Activated CD4-positive, alpha-beta T cell treated with anti-CD3 and anti-CD28 coated beads for 1 hour (primary cell): Measurements from ENCODE around the gene GNAL.

Experiments used
- DNase-seq: peaks from one replicate; pipeline ENCODE4 v3.0.0-alpha.2; 2020

Gene GNAL

DNA sequence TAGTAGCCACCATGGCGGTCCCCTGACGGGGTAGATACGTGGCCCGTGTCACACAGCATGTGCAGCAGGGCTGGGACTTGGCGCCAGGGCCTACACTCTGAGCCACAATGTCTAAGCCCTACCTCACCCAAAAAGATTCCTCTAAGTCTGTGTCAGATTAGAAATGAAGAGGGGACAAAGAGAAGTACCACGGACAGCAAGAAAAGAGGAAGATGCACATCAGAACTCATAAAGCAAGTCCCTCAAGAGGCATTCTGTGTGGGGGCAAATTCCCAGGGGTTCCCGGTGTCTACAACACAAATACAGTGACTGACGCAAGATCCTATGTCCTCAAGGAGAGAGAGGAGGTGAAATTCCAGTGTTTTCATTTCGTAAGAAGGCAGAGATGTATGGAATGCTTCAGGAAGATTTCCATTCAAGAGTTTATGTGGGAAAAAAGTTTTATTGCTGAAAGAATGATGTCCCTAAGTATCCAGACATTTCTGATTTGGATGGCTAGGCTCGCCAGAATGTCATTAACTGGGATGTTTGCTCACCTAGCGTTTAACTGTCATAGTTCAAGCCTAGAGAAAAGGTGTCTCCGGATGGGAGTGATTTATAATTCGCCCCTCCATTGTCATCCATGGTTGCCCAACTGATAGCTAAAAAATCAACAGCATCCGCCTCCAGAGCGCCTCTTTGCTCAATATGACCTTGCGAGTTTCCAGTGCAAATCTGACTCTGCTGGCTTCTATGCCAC is 86.5 kb downstream of the GNAL start:
- DNase-seq = no peak

- no peak for DNase-seq
Measured at GRCh38 chr18:11780042-11780441, 91.0 kb downstream of the GNAL start.

DNA sequence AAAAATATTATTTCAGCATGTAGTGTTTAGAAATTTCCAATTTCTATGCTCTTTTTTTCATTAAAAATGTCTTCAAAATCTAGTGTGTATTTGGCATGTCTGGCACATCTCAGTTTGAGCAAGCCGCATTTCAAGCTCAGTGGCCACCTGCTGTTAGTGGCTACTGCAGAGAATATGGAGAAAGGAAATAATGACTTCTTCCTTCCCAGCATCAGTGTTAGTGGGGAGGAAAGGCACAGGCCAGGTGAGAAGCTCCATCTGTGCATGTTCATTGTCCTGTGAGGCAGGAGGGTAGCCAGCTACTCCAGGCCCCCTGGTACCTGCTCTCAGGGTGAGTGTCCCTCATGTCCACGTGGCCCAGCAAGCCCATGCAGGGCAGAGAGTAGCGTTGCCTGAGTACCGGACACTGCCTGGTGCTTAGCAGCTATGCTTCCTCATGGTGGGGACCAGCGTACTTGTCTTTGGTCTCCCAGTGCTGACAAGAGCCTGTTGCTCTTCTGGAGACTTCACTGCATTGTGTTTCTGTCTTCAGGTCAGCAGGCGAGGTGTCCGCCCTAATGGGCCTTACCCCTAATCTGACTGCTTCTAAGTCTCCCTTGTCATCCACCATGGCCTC is 94.8 kb downstream of the GNAL start:
- no peak for DNase-seq

DNA sequence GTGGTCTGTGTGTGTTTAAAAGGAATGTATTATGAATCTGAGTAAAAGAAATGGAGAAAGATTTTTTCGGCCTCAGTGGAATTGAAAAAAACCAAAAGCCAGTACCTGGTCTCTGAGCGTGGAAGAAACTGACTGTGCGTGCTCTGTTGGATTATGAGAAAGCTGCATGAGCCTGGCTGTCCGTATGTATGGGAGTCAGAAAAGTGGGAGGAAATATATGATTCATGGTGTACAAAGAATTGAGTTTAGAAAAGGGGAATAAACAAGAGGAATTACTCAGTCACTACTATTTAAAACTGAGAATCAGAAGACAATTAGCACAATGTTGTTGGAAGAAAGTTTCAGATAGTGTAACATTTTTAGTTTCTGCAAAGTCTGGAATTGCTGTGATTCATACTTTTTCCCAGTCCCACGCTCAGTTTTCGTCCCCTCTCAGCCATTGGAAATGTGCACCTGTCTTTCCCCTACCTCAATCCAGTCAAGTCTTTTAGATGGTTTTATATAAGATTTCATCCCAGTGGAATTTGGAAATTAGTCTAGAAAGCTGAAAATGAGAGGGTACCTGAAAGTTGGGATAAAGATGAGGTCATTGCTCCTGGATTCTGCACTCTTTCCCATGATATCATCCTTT is 95.7 kb downstream of the GNAL start:
- DNase-seq = no peak

- no peak for DNase-seq
Measured at GRCh38 chr18:11785444-11786055, 96.5 kb downstream of the GNAL start.

- DNase-seq = no peak
Measured at GRCh38 chr18:11789716-11790510, 100.8 kb downstream of the GNAL start.

- DNase-seq = no peak
Measured at GRCh38 chr18:11791131-11791530, 102.1 kb downstream of the GNAL start.

- no peak for DNase-seq
Measured at GRCh38 chr18:11792632-11793031, 103.6 kb downstream of the GNAL start.

DNA sequence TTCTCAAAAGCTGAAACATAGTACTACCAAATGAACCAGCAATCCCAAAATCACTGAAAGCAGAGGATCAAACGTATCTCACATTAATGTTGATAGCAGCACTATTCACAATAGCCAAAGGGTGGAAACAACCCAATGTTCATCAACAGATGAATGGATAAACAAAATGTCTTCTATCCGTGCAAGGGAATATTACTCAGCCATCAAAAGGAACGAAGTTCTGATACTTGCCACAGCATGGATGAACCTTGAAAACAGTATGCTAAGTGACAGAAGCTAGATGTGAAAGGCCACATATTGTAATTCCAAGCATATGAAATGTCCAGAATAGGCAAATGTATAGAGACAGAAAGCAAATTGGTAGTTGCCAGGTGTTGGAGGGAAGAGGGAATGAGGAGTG is 105.1 kb downstream of the GNAL start:
- no peak for DNase-seq

- no peak for DNase-seq
Measured at GRCh38 chr18:11795916-11796315, 106.9 kb downstream of the GNAL start.

- no peak for DNase-seq
Measured at GRCh38 chr18:11798271-11798670, 109.2 kb downstream of the GNAL start.

GRCh38 chr18:11799066-11799465 is 110.0 kb downstream of the GNAL start:
- no peak for DNase-seq

DNA sequence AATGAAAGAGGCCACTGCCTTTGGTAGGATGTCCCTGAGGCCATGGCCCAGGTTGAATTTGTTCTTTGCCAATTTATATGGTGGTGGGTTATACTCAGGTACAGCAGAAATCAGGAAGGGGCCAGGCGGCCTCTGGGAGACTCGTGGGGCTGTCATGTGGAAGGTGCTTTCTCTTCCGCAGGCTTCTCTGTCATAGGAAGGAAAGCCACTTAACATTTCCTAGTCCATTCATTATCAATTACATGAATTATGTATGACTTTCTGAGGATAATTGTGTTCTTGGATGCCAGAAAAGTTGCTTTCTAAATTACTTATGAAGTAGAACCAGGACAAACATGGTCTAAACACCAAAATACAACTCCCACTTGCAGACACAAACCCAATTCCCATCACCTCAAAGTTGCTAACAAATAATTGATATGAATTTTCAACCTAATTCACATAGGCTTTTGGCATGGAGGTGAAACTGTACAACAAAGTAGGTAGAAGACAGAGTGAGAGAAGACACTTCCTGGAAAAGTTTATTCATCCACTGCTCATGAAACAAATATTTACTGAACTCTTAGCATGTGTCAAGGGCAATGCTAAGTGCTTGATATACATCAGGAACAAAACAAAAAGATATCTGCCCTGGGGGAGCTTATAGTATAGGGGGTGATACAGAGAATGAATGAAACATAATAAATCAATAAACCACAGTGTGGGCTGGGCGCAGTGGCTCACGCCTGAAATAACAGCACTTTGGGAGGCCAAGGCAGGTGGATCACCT is 111.7 kb downstream of the GNAL start:
- DNase-seq = no peak

- DNase-seq = no peak
Measured at GRCh38 chr18:11801573-11801972, 112.5 kb downstream of the GNAL start.

DNA sequence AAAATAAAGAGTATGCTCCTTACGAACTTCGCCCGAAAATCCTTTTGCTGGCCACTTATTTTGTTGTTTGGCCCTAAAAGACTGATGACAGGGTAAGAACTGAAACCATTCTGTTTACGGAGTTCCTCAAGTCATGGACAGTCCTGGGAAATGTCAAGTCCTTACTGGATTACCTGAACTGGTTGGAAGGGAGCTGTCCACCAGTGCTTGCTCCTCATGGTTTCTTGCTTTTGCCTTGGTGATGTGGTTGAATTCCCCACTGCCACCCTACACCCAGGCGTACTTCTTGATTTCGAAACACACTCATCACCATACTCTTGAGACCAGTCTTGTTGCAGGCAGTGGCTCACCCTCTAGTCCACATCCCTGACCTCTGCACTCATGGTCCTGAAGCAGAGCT is 113.1 kb downstream of the GNAL start:
- DNase-seq = no peak

DNA sequence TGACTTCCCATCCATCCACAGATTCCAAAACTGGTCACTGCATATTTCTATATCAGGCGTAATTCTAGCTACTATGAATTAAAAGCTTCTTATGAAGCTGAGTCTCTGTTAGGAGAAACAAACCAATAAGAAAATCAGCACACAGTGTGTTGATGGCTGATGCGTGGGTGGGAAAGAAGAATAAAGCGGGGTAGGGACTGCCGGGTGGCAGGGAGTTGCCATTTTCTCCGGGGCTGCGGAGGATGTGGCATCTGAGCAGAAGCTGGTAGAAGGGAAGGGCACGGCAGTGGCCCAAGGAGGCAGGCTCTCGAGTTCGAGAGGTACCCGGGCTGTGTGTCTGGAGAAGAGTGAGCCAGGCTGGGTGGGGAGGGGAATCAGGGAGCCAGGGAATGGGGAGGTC is 113.5 kb downstream of the GNAL start:
- DNase-seq = no peak

GRCh38 chr18:11807233-11807632 is 118.2 kb downstream of the GNAL start:
- DNase-seq = no peak

DNA sequence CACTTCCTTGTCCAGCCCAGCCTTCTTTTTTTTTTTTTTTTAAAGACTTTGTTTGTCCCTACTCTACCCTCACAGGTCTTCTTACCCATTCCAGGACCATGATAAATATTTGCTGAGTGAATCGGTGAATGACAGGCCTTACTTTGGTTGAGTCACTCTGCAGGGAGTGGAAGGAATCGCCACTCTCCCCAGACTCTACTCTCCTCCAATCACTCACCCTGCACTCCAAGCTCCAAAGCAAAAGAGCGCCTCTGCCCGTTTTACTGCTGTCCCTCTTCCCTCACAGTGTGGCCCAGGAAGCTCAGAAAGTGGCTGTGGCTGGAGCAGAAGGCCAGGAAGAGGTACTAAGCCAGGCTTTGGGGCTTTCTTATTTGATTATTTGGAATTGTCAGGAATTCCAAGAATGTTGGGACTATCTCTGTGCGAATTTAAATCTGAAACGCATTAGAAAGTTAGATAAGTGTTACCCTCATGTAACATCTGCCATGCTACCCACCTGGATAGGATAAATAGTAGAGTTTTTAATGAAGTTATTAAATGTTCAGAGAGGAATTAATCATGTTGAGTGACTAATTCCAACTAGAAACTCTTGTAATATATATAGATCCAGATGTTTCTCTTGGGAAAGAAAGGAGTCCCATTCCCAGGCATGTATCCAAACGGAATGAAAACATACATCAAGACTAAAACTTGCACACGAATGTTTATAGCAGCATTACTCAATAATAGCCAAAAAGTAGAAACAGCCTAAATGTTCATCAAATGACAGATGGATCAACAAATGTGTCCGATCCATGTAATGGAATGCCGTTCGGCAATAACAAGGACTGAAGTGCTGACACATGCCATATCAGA is 119.2 kb downstream of the GNAL start:
- DNase-seq = no peak

DNA sequence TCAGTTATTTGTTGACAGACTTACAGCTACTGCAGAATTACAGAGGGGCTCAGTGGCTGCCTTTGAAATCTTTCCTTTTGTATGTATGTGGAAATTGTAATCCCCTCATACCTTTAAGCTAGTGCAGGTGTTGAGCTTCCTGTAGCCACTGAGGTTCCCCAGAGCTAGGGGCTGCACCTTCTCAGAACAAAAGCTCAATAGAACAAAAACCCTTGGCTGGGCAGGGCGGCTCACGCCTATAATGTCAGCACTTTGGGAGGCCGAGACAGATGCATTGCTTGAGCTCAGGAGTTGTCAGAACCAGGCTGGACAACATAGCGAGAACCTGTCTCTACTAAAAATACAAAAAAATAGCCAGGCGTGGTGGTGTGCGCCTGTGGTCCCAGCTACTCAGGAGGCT is 120.8 kb downstream of the GNAL start:
- DNase-seq = no peak

- DNase-seq = no peak
Measured at GRCh38 chr18:11810379-11810778, 121.3 kb downstream of the GNAL start.

GRCh38 chr18:11811009-11811408 is 121.9 kb downstream of the GNAL start:
- DNase-seq = no peak
